ENCODE results near the gene MAFF.

- TF ChIP-seq CTCF (IDR thresholded peaks at IDR 0.05): no peak
- no peak for TF ChIP-seq POLR2A (IDR thresholded peaks at IDR 0.05)
Observed at GRCh38 chr22:38226853-38227649, 25.3 kb downstream of the MAFF start.
